Measurements from ENCODE around the gene CDCP1.

The CDCP1 gene, protein sequence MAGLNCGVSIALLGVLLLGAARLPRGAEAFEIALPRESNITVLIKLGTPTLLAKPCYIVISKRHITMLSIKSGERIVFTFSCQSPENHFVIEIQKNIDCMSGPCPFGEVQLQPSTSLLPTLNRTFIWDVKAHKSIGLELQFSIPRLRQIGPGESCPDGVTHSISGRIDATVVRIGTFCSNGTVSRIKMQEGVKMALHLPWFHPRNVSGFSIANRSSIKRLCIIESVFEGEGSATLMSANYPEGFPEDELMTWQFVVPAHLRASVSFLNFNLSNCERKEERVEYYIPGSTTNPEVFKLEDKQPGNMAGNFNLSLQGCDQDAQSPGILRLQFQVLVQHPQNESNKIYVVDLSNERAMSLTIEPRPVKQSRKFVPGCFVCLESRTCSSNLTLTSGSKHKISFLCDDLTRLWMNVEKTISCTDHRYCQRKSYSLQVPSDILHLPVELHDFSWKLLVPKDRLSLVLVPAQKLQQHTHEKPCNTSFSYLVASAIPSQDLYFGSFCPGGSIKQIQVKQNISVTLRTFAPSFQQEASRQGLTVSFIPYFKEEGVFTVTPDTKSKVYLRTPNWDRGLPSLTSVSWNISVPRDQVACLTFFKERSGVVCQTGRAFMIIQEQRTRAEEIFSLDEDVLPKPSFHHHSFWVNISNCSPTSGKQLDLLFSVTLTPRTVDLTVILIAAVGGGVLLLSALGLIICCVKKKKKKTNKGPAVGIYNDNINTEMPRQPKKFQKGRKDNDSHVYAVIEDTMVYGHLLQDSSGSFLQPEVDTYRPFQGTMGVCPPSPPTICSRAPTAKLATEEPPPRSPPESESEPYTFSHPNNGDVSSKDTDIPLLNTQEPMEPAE

DNA sequence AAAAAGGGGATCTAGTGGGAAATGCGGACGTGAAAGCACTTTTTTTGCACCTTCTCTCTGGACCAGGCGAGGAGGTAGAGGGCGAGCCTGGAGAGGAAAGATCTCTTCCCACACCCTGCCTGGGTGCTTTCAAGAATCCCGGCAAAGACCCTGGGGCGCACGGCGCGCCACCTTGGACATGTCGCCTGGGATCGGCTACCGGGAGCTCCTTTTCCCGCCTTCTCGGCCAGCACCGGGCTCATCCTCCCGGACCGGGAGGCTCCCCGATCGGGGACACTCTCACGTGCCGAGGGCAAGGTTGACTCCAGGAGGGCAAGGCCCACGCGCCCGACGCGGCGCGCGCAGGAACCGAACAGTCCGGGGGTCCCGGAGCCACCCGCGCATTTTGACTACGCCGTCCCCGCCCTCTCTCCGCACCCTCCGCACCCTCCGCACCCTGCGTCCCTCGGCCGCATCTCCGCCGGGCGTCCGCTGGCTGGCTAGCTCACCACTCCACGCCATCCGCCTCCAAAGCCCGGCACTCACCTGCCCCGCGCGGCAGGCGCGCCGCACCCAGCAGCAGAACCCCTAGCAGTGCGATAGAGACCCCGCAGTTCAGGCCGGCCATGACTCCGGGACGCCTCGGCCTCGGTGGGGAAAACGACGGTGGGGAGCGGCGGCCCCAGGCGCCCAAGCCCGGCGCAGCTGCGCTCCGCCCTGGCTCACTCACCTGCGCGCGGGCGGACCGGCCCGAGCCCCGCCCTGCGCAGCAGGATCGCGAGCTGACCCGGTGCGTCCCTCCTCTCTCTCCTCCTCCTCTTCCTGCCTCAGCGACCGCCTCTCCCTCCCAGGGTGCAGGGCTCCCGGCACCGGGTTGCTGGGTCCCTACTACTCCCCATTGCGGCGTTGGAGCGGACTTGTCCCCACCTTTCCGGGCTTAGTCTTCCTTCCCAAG is at the start of gene CDCP1:
Gene CDCP1, minus strand, starts transcription at position 698 of the 934 bp plus-strand sequence. Its CDS starts 91 bp downstream, at position 607.
- TF ChIP-seq EGR1 (IDR thresholded peaks at IDR 0.05) (peak; percentile 33; the same call in 1 of the 2 replicates), TAF1 (IDR thresholded peaks at IDR 0.05; ENCODE audit: low read depth) (peak; percentile 63), TEAD4 (IDR thresholded peaks at IDR 0.05) (peak; percentile 5; the same call in 1 of the 2 replicates), NFIC (IDR thresholded peaks at IDR 0.05) (peak; percentile 26; the same call in 1 of the 2 replicates), ZBTB7A (IDR thresholded peaks at IDR 0.05; ENCODE audit: low read depth) (peak; percentile 71; the same call in 1 of the 2 replicates), RAD21 (IDR thresholded peaks at IDR 0.05; ENCODE audit: low read depth) (no peak; the same call in 1 of the 2 replicates)
- TF ChIP-seq, protein P1, sequence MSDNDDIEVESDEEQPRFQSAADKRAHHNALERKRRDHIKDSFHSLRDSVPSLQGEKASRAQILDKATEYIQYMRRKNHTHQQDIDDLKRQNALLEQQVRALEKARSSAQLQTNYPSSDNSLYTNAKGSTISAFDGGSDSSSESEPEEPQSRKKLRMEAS (IDR thresholded peaks at IDR 0.05), result peak; percentile 68
- TF ChIP-seq, protein P2, sequence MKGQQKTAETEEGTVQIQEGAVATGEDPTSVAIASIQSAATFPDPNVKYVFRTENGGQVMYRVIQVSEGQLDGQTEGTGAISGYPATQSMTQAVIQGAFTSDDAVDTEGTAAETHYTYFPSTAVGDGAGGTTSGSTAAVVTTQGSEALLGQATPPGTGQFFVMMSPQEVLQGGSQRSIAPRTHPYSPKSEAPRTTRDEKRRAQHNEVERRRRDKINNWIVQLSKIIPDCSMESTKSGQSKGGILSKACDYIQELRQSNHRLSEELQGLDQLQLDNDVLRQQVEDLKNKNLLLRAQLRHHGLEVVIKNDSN (IDR thresholded peaks at IDR 0.05), result no peak

DNA sequence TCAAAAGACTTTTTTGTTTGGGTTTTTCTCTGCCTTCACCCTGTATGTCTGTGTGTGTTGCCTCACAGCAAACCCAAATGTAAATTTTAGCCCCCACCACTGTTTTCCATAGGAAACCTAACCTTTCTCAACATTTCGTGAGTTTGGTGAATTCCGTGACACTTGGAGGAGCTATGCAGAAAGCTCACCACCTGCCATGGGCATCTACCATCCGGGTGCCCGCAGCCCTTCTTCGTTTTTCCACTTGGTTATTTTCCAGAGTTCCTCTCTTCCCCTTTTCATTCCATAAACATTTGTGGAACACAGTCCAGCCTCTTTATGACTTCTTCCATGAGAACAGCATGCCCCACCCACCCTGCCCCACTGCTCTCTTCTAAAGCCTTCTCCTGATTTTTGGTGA is 48.6 kb upstream of the CDCP1 start:
- TF ChIP-seq EP300 (IDR thresholded peaks at IDR 0.05; ENCODE audit: borderline replicate concordance) (no peak), CREB1 (IDR thresholded peaks at IDR 0.05; ENCODE audit: low read depth) (no peak), TEAD4 (IDR thresholded peaks at IDR 0.05) (no peak), FOXM1 (IDR thresholded peaks at IDR 0.05; ENCODE audit: borderline replicate concordance, low read depth) (no peak), YY1 (IDR thresholded peaks at IDR 0.05; ENCODE audit: low read depth) (no peak), NFIC (IDR thresholded peaks at IDR 0.05) (no peak), TAF1 (IDR thresholded peaks at IDR 0.05; ENCODE audit: low read depth) (no peak)
- TF ChIP-seq, protein P3, sequence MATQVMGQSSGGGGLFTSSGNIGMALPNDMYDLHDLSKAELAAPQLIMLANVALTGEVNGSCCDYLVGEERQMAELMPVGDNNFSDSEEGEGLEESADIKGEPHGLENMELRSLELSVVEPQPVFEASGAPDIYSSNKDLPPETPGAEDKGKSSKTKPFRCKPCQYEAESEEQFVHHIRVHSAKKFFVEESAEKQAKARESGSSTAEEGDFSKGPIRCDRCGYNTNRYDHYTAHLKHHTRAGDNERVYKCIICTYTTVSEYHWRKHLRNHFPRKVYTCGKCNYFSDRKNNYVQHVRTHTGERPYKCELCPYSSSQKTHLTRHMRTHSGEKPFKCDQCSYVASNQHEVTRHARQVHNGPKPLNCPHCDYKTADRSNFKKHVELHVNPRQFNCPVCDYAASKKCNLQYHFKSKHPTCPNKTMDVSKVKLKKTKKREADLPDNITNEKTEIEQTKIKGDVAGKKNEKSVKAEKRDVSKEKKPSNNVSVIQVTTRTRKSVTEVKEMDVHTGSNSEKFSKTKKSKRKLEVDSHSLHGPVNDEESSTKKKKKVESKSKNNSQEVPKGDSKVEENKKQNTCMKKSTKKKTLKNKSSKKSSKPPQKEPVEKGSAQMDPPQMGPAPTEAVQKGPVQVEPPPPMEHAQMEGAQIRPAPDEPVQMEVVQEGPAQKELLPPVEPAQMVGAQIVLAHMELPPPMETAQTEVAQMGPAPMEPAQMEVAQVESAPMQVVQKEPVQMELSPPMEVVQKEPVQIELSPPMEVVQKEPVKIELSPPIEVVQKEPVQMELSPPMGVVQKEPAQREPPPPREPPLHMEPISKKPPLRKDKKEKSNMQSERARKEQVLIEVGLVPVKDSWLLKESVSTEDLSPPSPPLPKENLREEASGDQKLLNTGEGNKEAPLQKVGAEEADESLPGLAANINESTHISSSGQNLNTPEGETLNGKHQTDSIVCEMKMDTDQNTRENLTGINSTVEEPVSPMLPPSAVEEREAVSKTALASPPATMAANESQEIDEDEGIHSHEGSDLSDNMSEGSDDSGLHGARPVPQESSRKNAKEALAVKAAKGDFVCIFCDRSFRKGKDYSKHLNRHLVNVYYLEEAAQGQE (IDR thresholded peaks at IDR 0.05; ENCODE audit: low read depth), result no peak
- TF ChIP-seq, protein P2 (IDR thresholded peaks at IDR 0.05), result no peak

DNA sequence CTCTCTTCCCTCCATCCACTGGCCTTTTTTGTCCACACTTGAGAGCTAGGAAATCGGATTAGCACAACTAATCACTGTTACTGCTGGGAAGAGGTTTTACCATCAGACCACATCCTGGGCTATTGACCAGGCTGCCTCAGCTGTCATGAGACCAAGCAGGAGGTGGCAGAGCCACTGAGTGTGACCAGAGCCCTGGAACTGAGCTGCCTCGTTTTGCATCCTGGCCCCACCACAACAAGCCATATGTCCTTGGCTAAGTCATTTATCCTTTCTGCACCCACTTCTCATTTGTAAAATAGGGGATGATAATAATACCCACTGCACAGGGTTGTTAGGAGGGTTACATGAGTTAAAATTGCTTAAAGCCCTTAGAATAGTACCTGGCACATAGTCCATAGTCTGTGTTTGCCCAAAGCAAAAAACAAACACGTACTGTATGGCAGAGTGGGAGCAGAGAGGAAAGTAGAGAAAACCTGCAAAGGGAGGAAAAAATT is 45.8 kb upstream of the CDCP1 start:
- TF ChIP-seq NFIC (IDR thresholded peaks at IDR 0.05), result no peak
- TF ChIP-seq, protein P2 (IDR thresholded peaks at IDR 0.05), result no peak
- no peak for TF ChIP-seq TCF12 (IDR thresholded peaks at IDR 0.05; ENCODE audit: low read depth)
- no peak for TF ChIP-seq ZBTB7A (IDR thresholded peaks at IDR 0.05; ENCODE audit: low read depth)
- no peak for TF ChIP-seq CEBPB (IDR thresholded peaks at IDR 0.05)
- TF ChIP-seq, protein P1 (IDR thresholded peaks at IDR 0.05), result no peak
- TF ChIP-seq EGR1 (IDR thresholded peaks at IDR 0.05), result no peak

DNA sequence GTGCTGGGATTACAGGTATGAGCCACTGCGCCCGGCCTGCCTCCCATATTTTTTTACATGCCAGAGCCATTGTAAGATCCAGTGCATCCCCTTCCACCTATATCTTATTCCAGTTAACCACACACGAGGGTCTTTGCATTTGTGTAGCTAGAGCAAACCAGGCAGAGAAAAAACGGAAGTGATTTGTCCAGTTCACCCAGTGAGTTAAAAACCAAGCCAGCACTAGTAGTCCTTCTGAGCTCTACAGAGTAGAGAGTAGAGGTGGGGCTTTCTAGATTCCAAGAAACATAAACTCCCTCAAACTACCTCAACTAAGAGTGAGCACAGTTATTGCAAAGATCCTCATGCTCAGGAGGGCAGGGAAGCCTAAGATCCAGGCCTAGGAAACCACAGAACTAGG is 45.2 kb upstream of the CDCP1 start:
- TF ChIP-seq EGR1 (IDR thresholded peaks at IDR 0.05) (no peak), NFIC (IDR thresholded peaks at IDR 0.05) (no peak), YY1 (IDR thresholded peaks at IDR 0.05; ENCODE audit: low read depth) (no peak), TCF12 (IDR thresholded peaks at IDR 0.05; ENCODE audit: low read depth) (no peak), FOXM1 (IDR thresholded peaks at IDR 0.05; ENCODE audit: borderline replicate concordance, low read depth) (no peak), TAF1 (IDR thresholded peaks at IDR 0.05; ENCODE audit: low read depth) (no peak), TEAD4 (IDR thresholded peaks at IDR 0.05) (no peak), RAD21 (IDR thresholded peaks at IDR 0.05; ENCODE audit: low read depth) (no peak), EP300 (IDR thresholded peaks at IDR 0.05; ENCODE audit: borderline replicate concordance) (no peak), ZBTB7A (IDR thresholded peaks at IDR 0.05; ENCODE audit: low read depth) (no peak), CREB1 (IDR thresholded peaks at IDR 0.05; ENCODE audit: low read depth) (no peak), CEBPB (IDR thresholded peaks at IDR 0.05) (no peak)
- TF ChIP-seq, protein P1 (IDR thresholded peaks at IDR 0.05), result no peak
- TF ChIP-seq, protein P3 (IDR thresholded peaks at IDR 0.05; ENCODE audit: low read depth), result no peak
- TF ChIP-seq, protein P2 (IDR thresholded peaks at IDR 0.05), result no peak
